HepG2 (cell line): Measurements from ENCODE around the gene LEMD2. TPM values are rescaled to one million over a fixed set of nuclear protein-coding genes. Genes with fewer than 3 reads are reported as not detected.

Experiments used
- AHR ChIP-seq: IDR thresholded peaks from 2 replicates; pipeline ENCODE4 v1.6.1; 2018; ENCODE audit warnings: missing genetic modification reagents, missing compliant biosample characterization
- ARNTL ChIP-seq: sonication (generic); formaldehyde crosslinking; IDR thresholded peaks from 2 replicates; pipeline ENCODE4 v1.4.0; 2020; ENCODE audit warnings: mild to moderate bottlenecking, missing genetic modification reagents
- CBFB ChIP-seq: sonication (generic); formaldehyde crosslinking; IDR thresholded peaks from 2 replicates; pipeline ENCODE4 v1.4.0; 2020; ENCODE audit warnings: missing genetic modification reagents
- CBX5 ChIP-seq: sonication (generic); formaldehyde crosslinking; IDR thresholded peaks from 2 replicates; pipeline ENCODE4 v1.4.0; 2020; ENCODE audit warnings: missing genetic modification reagents, borderline replicate concordance
- HOXA7 ChIP-seq: sonication (generic); formaldehyde crosslinking; IDR thresholded peaks from 2 replicates; pipeline ENCODE4 v1.8.1; 2022; ENCODE audit warnings: mild to moderate bottlenecking, missing genetic modification reagents, moderate library complexity
- IRF2 ChIP-seq: IDR thresholded peaks from 2 replicates; pipeline ENCODE4 v1.6.1; 2018; ENCODE audit warnings: missing genetic modification reagents, missing compliant biosample characterization
- SNAI1 ChIP-seq: sonication (generic); formaldehyde crosslinking; IDR thresholded peaks from 2 replicates; pipeline ENCODE4 v1.5.0; 2020; ENCODE audit warnings: mild to moderate bottlenecking, missing genetic modification reagents, borderline replicate concordance
- TCF7 ChIP-seq: sonication (generic); IDR thresholded peaks from 2 replicates; pipeline ENCODE4 v1.6.1; 2016; ENCODE audit warnings: antibody characterized with exemption, low read depth
- ZNF256 ChIP-seq: sonication (generic); formaldehyde crosslinking; conservative IDR thresholded peaks from 2 replicates; pipeline ENCODE4 v1.4.0; 2020; ENCODE audit warnings: missing genetic modification reagents
- ZNF451 ChIP-seq: sonication (generic); formaldehyde crosslinking; IDR thresholded peaks from 2 replicates; pipeline ENCODE4 v1.5.0; 2020; ENCODE audit warnings: mild to moderate bottlenecking, missing genetic modification reagents
- ZNF552 ChIP-seq: sonication (generic); formaldehyde crosslinking; IDR thresholded peaks from 2 replicates; pipeline ENCODE4 v1.9.0; 2022; ENCODE audit warnings: missing genetic modification reagents, mild to moderate bottlenecking, borderline replicate concordance
- polyA plus RNA-seq, 8 experiments: library from polyadenylated mRNA; depleted of rRNA in 3 of 8; stranded (reverse) in 7 of 8; unstranded in 1 of 8; fragments of >200 nt; fragmentation: Illumina TruSeq in 4 of 8; extraction: Trizol in 4 of 8; gene quantifications; 2 replicates each; pipeline versions ENCODE4 v1.2.1 to v1.2.3, GENCODE V29; 2011 to 2016; ENCODE audit warnings: low read depth in 4 of 8, missing spikeins in 1 of 8, mixed read lengths in 1 of 8; ENCODE audit not compliant: insufficient read depth in 1 of 8
- total RNA-seq, 5 experiments: library from RNA; depleted of rRNA; stranded (reverse); fragments of >200 nt; fragmentation: Illumina TruSeq; extraction: Trizol; gene quantifications; 2 replicates each; pipeline ENCODE4 v1.2.3, GENCODE V29; 2016; ENCODE audit warnings: low read depth in 1 of 5
- TF ChIP-seq, protein P1 (sequence below): sonication (generic); formaldehyde crosslinking; IDR thresholded peaks from 2 replicates; pipeline ENCODE4 v1.9.0; 2021; ENCODE audit warnings: missing genetic modification reagents, mild to moderate bottlenecking, borderline replicate concordance
- TF ChIP-seq, protein P2 (sequence below), 2 experiments: sonication (generic) in 1 of 2; formaldehyde crosslinking in 1 of 2; IDR thresholded peaks; 2 replicates each; pipeline versions ENCODE4 v1.4.0 to v1.6.1; 2016 to 2020; ENCODE audit warnings: borderline replicate concordance in 1 of 2, low read depth in 1 of 2, mild to moderate bottlenecking in 1 of 2, missing genetic modification reagents in 1 of 2
- TF ChIP-seq, protein P3 (sequence below): sonication (generic); formaldehyde crosslinking; IDR thresholded peaks from 2 replicates; pipeline ENCODE4 v1.4.0; 2020; ENCODE audit warnings: missing genetic modification reagents, borderline replicate concordance
- TF ChIP-seq, protein P4 (sequence below): sonication (generic); formaldehyde crosslinking; IDR thresholded peaks from 2 replicates; pipeline ENCODE4 v1.8.0; 2022; ENCODE audit warnings: mild to moderate bottlenecking, missing genetic modification reagents

The LEMD2 gene
- total and polyA plus RNA-seq, 2 of the 13 experiments (the other 11 are each of a cell fraction or from before 2014, with no cell fraction given), result 45.2 to 62.9 TPM

DNA sequence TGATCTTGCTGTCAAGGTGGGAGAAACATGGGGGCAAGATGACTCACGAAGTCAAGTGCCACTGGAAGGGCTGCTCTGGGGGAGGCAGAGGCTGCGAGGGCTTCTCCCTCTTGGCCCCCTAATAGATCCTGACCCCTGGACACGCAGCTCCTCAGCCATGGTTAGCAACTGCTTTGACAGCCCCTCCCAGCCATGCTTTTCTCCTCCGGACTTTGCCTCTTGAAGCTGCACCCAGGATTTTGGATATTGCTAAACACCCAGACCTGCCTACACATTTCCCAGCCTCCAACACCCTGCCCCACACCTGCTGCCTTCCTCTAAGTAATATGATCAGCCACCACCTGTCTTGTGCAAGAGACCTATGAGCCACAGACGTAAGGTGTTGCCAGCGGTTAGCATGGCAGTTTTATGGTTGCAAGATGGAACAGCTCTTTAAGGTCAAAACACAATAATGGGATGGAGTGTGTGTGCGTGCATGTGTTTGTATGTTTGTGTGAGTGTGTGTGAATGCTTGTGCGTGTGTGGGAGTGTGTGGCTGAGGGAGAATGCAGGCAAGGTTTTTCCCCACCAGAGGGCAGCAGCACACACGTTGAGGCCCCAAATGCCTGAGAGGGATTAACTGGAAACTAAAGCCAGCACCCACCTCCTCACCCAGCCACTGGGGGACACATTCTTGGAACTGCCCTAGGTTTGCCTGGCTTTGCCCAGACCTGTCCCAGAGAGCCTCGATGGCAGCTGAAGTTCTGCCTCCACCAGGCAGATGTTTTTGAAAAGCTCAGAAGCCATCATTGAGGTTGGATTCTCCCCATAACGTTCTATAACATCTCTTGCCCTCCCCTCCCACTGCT lies 44.7 kb downstream of the LEMD2 start (continued):
- TF ChIP-seq IRF2 (CRISPR knock-in tag) (0 out of 2 replicates have a peak, but pooled peaks have one; percentile 43), TCF7 (no peak), AHR (CRISPR knock-in tag) (0 out of 2 replicates have a peak, but pooled peaks have one; percentile 47), ZNF256 (no peak), SNAI1 (CRISPR knock-in tag) (no peak), ARNTL (CRISPR knock-in tag) (no peak), CBX5 (CRISPR knock-in tag) (peak; percentile 71; the same call in 1 of the 2 replicates), ZNF451 (CRISPR knock-in tag) (no peak), CBFB (CRISPR knock-in tag) (0 out of 2 replicates have a peak, but pooled peaks have one; percentile 49), HOXA7 (no peak), ZNF552 (CRISPR knock-in tag) (no peak)
- TF ChIP-seq, protein P1, sequence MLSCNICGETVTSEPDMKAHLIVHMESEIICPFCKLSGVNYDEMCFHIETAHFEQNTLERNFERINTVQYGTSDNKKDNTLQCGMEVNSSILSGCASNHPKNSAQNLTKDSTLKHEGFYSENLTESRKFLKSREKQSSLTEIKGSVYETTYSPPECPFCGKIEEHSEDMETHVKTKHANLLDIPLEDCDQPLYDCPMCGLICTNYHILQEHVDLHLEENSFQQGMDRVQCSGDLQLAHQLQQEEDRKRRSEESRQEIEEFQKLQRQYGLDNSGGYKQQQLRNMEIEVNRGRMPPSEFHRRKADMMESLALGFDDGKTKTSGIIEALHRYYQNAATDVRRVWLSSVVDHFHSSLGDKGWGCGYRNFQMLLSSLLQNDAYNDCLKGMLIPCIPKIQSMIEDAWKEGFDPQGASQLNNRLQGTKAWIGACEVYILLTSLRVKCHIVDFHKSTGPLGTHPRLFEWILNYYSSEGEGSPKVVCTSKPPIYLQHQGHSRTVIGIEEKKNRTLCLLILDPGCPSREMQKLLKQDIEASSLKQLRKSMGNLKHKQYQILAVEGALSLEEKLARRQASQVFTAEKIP (CRISPR knock-in tag), result no peak
- TF ChIP-seq, protein P2, sequence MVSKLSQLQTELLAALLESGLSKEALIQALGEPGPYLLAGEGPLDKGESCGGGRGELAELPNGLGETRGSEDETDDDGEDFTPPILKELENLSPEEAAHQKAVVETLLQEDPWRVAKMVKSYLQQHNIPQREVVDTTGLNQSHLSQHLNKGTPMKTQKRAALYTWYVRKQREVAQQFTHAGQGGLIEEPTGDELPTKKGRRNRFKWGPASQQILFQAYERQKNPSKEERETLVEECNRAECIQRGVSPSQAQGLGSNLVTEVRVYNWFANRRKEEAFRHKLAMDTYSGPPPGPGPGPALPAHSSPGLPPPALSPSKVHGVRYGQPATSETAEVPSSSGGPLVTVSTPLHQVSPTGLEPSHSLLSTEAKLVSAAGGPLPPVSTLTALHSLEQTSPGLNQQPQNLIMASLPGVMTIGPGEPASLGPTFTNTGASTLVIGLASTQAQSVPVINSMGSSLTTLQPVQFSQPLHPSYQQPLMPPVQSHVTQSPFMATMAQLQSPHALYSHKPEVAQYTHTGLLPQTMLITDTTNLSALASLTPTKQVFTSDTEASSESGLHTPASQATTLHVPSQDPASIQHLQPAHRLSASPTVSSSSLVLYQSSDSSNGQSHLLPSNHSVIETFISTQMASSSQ (IDR thresholded peaks at IDR 0.05; ENCODE audit: low read depth), result no peak
- TF ChIP-seq, protein P2 (CRISPR knock-in tag; IDR thresholded peaks at IDR 0.05; ENCODE audit: borderline replicate concordance), result no peak
- TF ChIP-seq, protein P3, sequence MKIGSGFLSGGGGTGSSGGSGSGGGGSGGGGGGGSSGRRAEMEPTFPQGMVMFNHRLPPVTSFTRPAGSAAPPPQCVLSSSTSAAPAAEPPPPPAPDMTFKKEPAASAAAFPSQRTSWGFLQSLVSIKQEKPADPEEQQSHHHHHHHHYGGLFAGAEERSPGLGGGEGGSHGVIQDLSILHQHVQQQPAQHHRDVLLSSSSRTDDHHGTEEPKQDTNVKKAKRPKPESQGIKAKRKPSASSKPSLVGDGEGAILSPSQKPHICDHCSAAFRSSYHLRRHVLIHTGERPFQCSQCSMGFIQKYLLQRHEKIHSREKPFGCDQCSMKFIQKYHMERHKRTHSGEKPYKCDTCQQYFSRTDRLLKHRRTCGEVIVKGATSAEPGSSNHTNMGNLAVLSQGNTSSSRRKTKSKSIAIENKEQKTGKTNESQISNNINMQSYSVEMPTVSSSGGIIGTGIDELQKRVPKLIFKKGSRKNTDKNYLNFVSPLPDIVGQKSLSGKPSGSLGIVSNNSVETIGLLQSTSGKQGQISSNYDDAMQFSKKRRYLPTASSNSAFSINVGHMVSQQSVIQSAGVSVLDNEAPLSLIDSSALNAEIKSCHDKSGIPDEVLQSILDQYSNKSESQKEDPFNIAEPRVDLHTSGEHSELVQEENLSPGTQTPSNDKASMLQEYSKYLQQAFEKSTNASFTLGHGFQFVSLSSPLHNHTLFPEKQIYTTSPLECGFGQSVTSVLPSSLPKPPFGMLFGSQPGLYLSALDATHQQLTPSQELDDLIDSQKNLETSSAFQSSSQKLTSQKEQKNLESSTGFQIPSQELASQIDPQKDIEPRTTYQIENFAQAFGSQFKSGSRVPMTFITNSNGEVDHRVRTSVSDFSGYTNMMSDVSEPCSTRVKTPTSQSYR (CRISPR knock-in tag), result no peak
- TF ChIP-seq, protein P4, sequence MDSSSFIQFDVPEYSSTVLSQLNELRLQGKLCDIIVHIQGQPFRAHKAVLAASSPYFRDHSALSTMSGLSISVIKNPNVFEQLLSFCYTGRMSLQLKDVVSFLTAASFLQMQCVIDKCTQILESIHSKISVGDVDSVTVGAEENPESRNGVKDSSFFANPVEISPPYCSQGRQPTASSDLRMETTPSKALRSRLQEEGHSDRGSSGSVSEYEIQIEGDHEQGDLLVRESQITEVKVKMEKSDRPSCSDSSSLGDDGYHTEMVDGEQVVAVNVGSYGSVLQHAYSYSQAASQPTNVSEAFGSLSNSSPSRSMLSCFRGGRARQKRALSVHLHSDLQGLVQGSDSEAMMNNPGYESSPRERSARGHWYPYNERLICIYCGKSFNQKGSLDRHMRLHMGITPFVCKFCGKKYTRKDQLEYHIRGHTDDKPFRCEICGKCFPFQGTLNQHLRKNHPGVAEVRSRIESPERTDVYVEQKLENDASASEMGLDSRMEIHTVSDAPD (CRISPR knock-in tag), result no peak
